Parathyroid adenoma (tissue), 2 donors: ENCODE measurements around the gene ERCC2.

Experiments used
- H2AFZ ChIP-seq: fragments of 300-600 bp; sonication (generic); one replicate; pipeline ENCODE4 v1.7.0; 2017; ENCODE audit warnings: antibody characterized with exemption, mild to moderate bottlenecking
- H3K27ac ChIP-seq: fragments of 300-600 bp; sonication (generic); one replicate; pipeline ENCODE4 v1.7.0; 2017
- H3K27me3 ChIP-seq: fragments of 300-600 bp; sonication (generic); one replicate; pipeline ENCODE4 v1.7.0; 2017; ENCODE audit warnings: low read length; ENCODE audit not compliant: control insufficient read depth, insufficient read depth
- H3K36me3 ChIP-seq: fragments of 300-600 bp; sonication (generic); one replicate; pipeline ENCODE4 v1.7.0; 2017; ENCODE audit warnings: low read length; ENCODE audit not compliant: control insufficient read depth, insufficient read depth
- H3K4me1 ChIP-seq: fragments of 300-600 bp; sonication (generic); one replicate; pipeline ENCODE4 v1.7.0; 2017; ENCODE audit warnings: control low read depth
- H3K4me2 ChIP-seq: fragments of 300-600 bp; sonication (generic); one replicate; pipeline ENCODE4 v1.7.0; 2017; ENCODE audit warnings: low read length
- H3K4me3 ChIP-seq: fragments of 300-600 bp; sonication (generic); one replicate; pipeline ENCODE4 v1.7.0; 2017; ENCODE audit warnings: low read depth, low read length
- H3K79me2 ChIP-seq: fragments of 300-600 bp; sonication (generic); one replicate; pipeline ENCODE4 v1.7.0; 2017; ENCODE audit warnings: control low read depth
- H3K9ac ChIP-seq: fragments of 300-600 bp; sonication (generic); one replicate; pipeline ENCODE4 v1.7.0; 2017; ENCODE audit warnings: mild to moderate bottlenecking
- H3K9me3 ChIP-seq: fragments of 300-600 bp; sonication (generic); one replicate; pipeline ENCODE4 v1.7.0; 2017; ENCODE audit warnings: low read length; ENCODE audit not compliant: control insufficient read depth
- CTCF ChIP-seq: fragments of 300-600 bp; sonication (generic); IDR thresholded peaks from one replicate; pipeline ENCODE4 v1.7.0; 2017; ENCODE audit warnings: antibody characterized with exemption, mild to moderate bottlenecking
- donor health status: primary hyperparathyroidism.

Gene ERCC2

GRCh38 chr19:45350477-45351058, 19.8 kb downstream of the ERCC2 start:
- H3K36me3 ChIP-seq: no peaks in the 10 kb centered on the region
- no peak for TF ChIP-seq CTCF

GRCh38 chr19:45349430-45349941, 20.9 kb downstream of the ERCC2 start:
- no peaks in the 10 kb centered on the region for H3K79me2 ChIP-seq
- H3K4me3 ChIP-seq: no peak overlapping the region
- H3K27me3 ChIP-seq: no peaks in the 10 kb centered on the region
- H2AFZ ChIP-seq: no peak overlapping the region
- H3K9ac ChIP-seq: no peak overlapping the region
- H3K36me3 ChIP-seq: no peaks in the 10 kb centered on the region
- TF ChIP-seq CTCF: no peak
- no peaks in the 10 kb centered on the region for H3K9me3 ChIP-seq
- H3K27ac ChIP-seq: no peak overlapping the region
- H3K4me1 ChIP-seq: no peaks in the 10 kb centered on the region
- no peak overlapping the region for H3K4me2 ChIP-seq

More at GRCh38 chr19:45350477-45351058, 19.8 kb downstream of the ERCC2 start:
- no peaks in the 10 kb centered on the region for H3K4me1 ChIP-seq
- H3K9ac ChIP-seq: no peak overlapping the region
- H2AFZ ChIP-seq: no peak overlapping the region
- no peak overlapping the region for H3K27ac ChIP-seq
- H3K9me3 ChIP-seq: no peaks in the 10 kb centered on the region
- H3K4me2 ChIP-seq: no peak overlapping the region
- H3K79me2 ChIP-seq: no peaks in the 10 kb centered on the region
- no peaks in the 10 kb centered on the region for H3K27me3 ChIP-seq
- no peak overlapping the region for H3K4me3 ChIP-seq

GRCh38 chr19:45349126-45349415, 21.3 kb downstream of the ERCC2 start:
- no peak overlapping the region for H3K4me3 ChIP-seq
- H3K9ac ChIP-seq: no peak overlapping the region
- H3K79me2 ChIP-seq: no peaks in the 10 kb centered on the region
- no peaks in the 10 kb centered on the region for H3K9me3 ChIP-seq
- H3K27me3 ChIP-seq: no peaks in the 10 kb centered on the region
- TF ChIP-seq CTCF: no peak
- H2AFZ ChIP-seq: no peak overlapping the region
- no peak overlapping the region for H3K27ac ChIP-seq
- no peak overlapping the region for H3K4me2 ChIP-seq
- H3K4me1 ChIP-seq: no peaks in the 10 kb centered on the region
- H3K36me3 ChIP-seq: no peaks in the 10 kb centered on the region

- Histone ChIP-seq H2AFZ (no peak overlapping the region), H3K4me3 (no peak overlapping the region), H3K4me1 (no peaks in the 10 kb centered on the region), H3K4me2 (no peak overlapping the region), H3K27me3 (no peaks in the 10 kb centered on the region), H3K36me3 (no peaks in the 10 kb centered on the region), H3K27ac (no peak overlapping the region), H3K9me3 (no peaks in the 10 kb centered on the region), H3K9ac (no peak overlapping the region), H3K79me2 (no peaks in the 10 kb centered on the region)
- TF ChIP-seq CTCF: no peak
Measured at GRCh38 chr19:45348367-45349125, 21.8 kb downstream of the ERCC2 start.
